GM23248 (cell line): ENCODE data around the gene NYAP2. TPM values are rescaled to one million over a fixed set of nuclear protein-coding genes. Genes with fewer than 3 reads are reported as not detected.

Experiments used
- DNase-seq: peaks from one replicate; pipeline ENCODE4 v3.0.0-alpha.2; 2015
- H2AFZ ChIP-seq: fragments of 200-600 bp; sonication (generic); 2 replicates; pipeline ENCODE4 v1.6.1; 2016; ENCODE audit warnings: antibody characterized with exemption
- H3F3A ChIP-seq: fragments of 200-600 bp; sonication (generic); 2 replicates; pipeline ENCODE4 v1.6.1; 2016; ENCODE audit warnings: mild to moderate bottlenecking, antibody characterized with exemption, mixed run types; ENCODE audit not compliant: insufficient read depth
- H3K27ac ChIP-seq: fragments of 200-600 bp; sonication (generic); 2 replicates; pipeline ENCODE4 v1.5.1; 2016; ENCODE audit warnings: mild to moderate bottlenecking
- H3K27me3 ChIP-seq: fragments of 200-600 bp; sonication (generic); replicated peaks from 2 replicates; pipeline ENCODE4 v1.6.1; 2016; ENCODE audit warnings: mild to moderate bottlenecking; ENCODE audit not compliant: insufficient read depth
- H3K36me3 ChIP-seq: fragments of 200-600 bp; sonication (generic); 2 replicates; pipeline ENCODE4 v1.6.1; 2016; ENCODE audit warnings: low read depth, mild to moderate bottlenecking
- H3K4me1 ChIP-seq: fragments of 200-600 bp; sonication (generic); 2 replicates; pipeline ENCODE4 v1.6.1; 2016; ENCODE audit warnings: mild to moderate bottlenecking; ENCODE audit not compliant: insufficient read depth
- H3K4me2 ChIP-seq: fragments of 200-600 bp; sonication (generic); one replicate; pipeline ENCODE4 v1.6.1; 2016; ENCODE audit warnings: mild to moderate bottlenecking; ENCODE audit not compliant: unreplicated experiment
- H3K4me3 ChIP-seq: fragments of 200-600 bp; sonication (generic); 2 replicates; pipeline ENCODE4 v1.5.1; 2016; ENCODE audit warnings: mild to moderate bottlenecking
- H3K79me2 ChIP-seq: fragments of 200-600 bp; sonication (generic); 2 replicates; pipeline ENCODE4 v1.6.1; 2016; ENCODE audit warnings: mild to moderate bottlenecking; ENCODE audit not compliant: insufficient read depth
- H3K9ac ChIP-seq: fragments of 200-600 bp; sonication (generic); 2 replicates; pipeline ENCODE4 v1.6.1; 2016; ENCODE audit warnings: mild to moderate bottlenecking
- H3K9me2 ChIP-seq: fragments of 200-600 bp; sonication (generic); 2 replicates; pipeline ENCODE4 v1.6.1; 2016; ENCODE audit warnings: mixed run types, mild to moderate bottlenecking, moderate library complexity; ENCODE audit not compliant: insufficient read depth
- H3K9me3 ChIP-seq: fragments of 200-600 bp; sonication (generic); one replicate; pipeline ENCODE4 v1.6.1; 2017; ENCODE audit warnings: low read depth
- H4K20me1 ChIP-seq: fragments of 200-600 bp; sonication (generic); 2 replicates; pipeline ENCODE4 v1.6.0; 2016; ENCODE audit not compliant: insufficient read depth
- EZH2 ChIP-seq: fragments of 200-600 bp; sonication (generic); IDR thresholded peaks from 2 replicates; pipeline ENCODE4 v1.6.1; 2018; ENCODE audit warnings: antibody characterized with exemption, mild to moderate bottlenecking; ENCODE audit not compliant: insufficient read depth, poor library complexity, severe bottlenecking
- EZH2phosphoT487 ChIP-seq: fragments of 200-600 bp; sonication (generic); IDR thresholded peaks from 2 replicates; pipeline ENCODE4 v1.6.1; 2018; ENCODE audit warnings: antibody characterized with exemption, moderate library complexity, mild to moderate bottlenecking, low read depth; ENCODE audit not compliant: insufficient read depth
- WGBS, 2 experiments: methylation state at CpG; one replicate each; pipeline ENCODE4 v1.1.6; 2015 to 2017; ENCODE audit warnings: low lambda C conversion rate in 2 of 2, low coverage in 1 of 2; ENCODE audit errors: missing lambda C conversion rate in 2 of 2; 5-methylcytosine and 5-hydroxymethylcytosine counted together
- in situ Hi-C: fragments of 300-500 bp; cut with MboI; formaldehyde crosslinking; loops from 2 replicates; pipeline ENCODE4 v1.15.0; 2020
- polyA plus RNA-seq: library from polyadenylated mRNA; unstranded; fragments of >200 nt; fragmentation: Nextera tagmentation; extraction: Ambion mirVana; gene quantifications from 2 replicates; pipeline ENCODE4 v1.2.1, GENCODE V29; 2016
- total RNA-seq: library from RNA; depleted of rRNA; stranded (reverse); fragments of >200 nt; shearing (Covaris generic); gene quantifications from 2 replicates; pipeline ENCODE4 v1.2.3, GENCODE V29; 2014

The NYAP2 gene
- total and polyA plus RNA-seq, 2 experiments from 2014 or later: not detected

- Histone ChIP-seq H3K27ac (no peak overlapping the region), H3K9me2 (no peaks in the 10 kb centered on the region), H2AFZ (no peak overlapping the region), H3K9me3 (no peaks in the 10 kb centered on the region), H4K20me1 (no peaks in the 10 kb centered on the region), H3K36me3 (no peaks in the 10 kb centered on the region), H3K9ac (no peak overlapping the region), H3K4me3 (no peak overlapping the region), H3K79me2 (no peaks in the 10 kb centered on the region), H3K27me3 (0 out of 2 replicates have a peak, but pooled peaks cover 6% of the 10 kb centered on the region), H3K4me2 (no peak overlapping the region), H3F3A (no peaks in the 10 kb centered on the region), H3K4me1 (no peaks in the 10 kb centered on the region)
- no peak for DNase-seq
- 42 to 52% methylated on average over 3 of the region's 3 CpGs for WGBS, 2 experiments
- in situ Hi-C loops: no loop called here
- TF ChIP-seq EZH2phosphoT487 (no peak), EZH2 (no peak)
Measured at GRCh38 chr2:225416616-225417367, 17.3 kb downstream of the NYAP2 start.

DNA sequence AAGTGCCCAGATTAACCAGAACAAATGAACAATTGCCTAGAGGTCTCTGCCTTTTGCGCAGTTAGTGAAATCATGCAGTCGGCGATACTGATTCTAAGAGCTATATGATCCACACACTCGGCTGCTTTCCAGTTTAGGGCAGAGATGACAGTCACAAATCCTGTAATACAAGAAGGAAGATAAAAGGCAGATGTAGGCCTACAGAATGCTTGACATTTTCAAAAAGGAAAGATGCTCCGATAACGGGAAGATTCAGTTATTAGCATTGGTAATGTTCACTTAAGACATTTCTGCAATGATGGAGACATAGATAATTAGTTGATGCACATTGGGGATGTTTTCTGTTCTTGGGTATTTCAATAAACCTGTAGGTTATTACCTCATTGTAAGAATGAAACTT lies 19.5 kb downstream of the NYAP2 start:
- H3K9ac ChIP-seq: no peak overlapping the region
- H3K9me3 ChIP-seq: no peaks in the 10 kb centered on the region
- H3K4me3 ChIP-seq: no peak overlapping the region
- H3K79me2 ChIP-seq: no peaks in the 10 kb centered on the region
- no peak overlapping the region for H2AFZ ChIP-seq
- H3F3A ChIP-seq: no peaks in the 10 kb centered on the region
- no peak overlapping the region for H3K27ac ChIP-seq
- no peaks in the 10 kb centered on the region for H4K20me1 ChIP-seq
- no peak for DNase-seq
- no peaks in the 10 kb centered on the region for H3K4me1 ChIP-seq
- H3K4me2 ChIP-seq: no peak overlapping the region
- H3K36me3 ChIP-seq: no peaks in the 10 kb centered on the region
- TF ChIP-seq EZH2 (no peak), EZH2phosphoT487 (no peak)
- in situ Hi-C loops: no loop called here
- no peaks in the 10 kb centered on the region for H3K9me2 ChIP-seq
- 73 to 76% methylated on average over 6 of the region's 6 CpGs for WGBS, 2 experiments
- H3K27me3 ChIP-seq: 0 out of 2 replicates have a peak, but pooled peaks cover 6% of the 10 kb centered on the region

DNA sequence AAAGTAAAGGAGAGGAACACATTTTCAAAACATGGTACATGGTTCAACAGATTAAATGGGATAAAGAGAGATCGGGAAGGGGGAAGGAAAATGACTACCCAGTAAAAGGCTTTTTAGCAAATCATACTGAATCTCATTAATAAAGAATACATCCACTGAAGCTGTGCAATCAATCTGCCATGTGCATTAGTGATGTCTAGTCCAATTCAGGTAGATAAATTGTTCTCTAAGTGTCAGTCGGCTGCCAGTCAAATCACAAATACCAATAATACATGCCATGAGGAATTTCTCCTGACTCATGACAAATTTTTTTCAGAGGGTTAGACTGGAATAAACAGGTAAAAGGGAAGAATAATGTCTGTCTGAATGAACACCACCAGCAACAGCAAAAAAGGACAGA lies 22.6 kb downstream of the NYAP2 start:
- Histone ChIP-seq H3K9ac (no peak overlapping the region), H2AFZ (no peak overlapping the region), H3K79me2 (no peaks in the 10 kb centered on the region), H3F3A (no peaks in the 10 kb centered on the region), H3K9me3 (no peaks in the 10 kb centered on the region), H3K27me3 (0 out of 2 replicates have a peak, but pooled peaks cover under 1% of the 10 kb centered on the region), H3K4me1 (no peaks in the 10 kb centered on the region), H4K20me1 (no peaks in the 10 kb centered on the region), H3K4me3 (no peak overlapping the region), H3K4me2 (no peak overlapping the region), H3K9me2 (no peaks in the 10 kb centered on the region), H3K27ac (no peak overlapping the region), H3K36me3 (no peaks in the 10 kb centered on the region)
- TF ChIP-seq EZH2phosphoT487: no peak
- TF ChIP-seq EZH2: no peak
- WGBS, 2 experiments: 39 to 46% methylated on average over 2 of the region's 2 CpGs
- no peak for DNase-seq
- in situ Hi-C loops: no loop called here

- H3K4me3 ChIP-seq: no peak overlapping the region
- H2AFZ ChIP-seq: no peak overlapping the region
- H3K4me2 ChIP-seq: no peak overlapping the region
- H3K9me2 ChIP-seq: no peaks in the 10 kb centered on the region
- no peaks in the 10 kb centered on the region for H3K36me3 ChIP-seq
- no peak overlapping the region for H3K27ac ChIP-seq
- H3F3A ChIP-seq: no peaks in the 10 kb centered on the region
- no peaks in the 10 kb centered on the region for H3K9me3 ChIP-seq
- no peaks in the 10 kb centered on the region for H3K27me3 ChIP-seq
- TF ChIP-seq EZH2phosphoT487 (no peak), EZH2 (no peak)
- no peaks in the 10 kb centered on the region for H3K79me2 ChIP-seq
- no peak for DNase-seq
- H3K4me1 ChIP-seq: no peaks in the 10 kb centered on the region
- 38 to 53% methylated on average over 1 of the region's 1 CpG for WGBS, 2 experiments
- in situ Hi-C loops: no loop called here
- no peaks in the 10 kb centered on the region for H4K20me1 ChIP-seq
- H3K9ac ChIP-seq: no peak overlapping the region
Measured at GRCh38 chr2:225425284-225425683, 25.8 kb downstream of the NYAP2 start.
